Left lung (tissue), 10 donors: ENCODE data around the gene EPHB2. TPM values are rescaled to one million over a fixed set of nuclear protein-coding genes. Genes with fewer than 3 reads are reported as not detected.

Experiments used
- ATAC-seq: fragments of 200-7000 bp; cut with Tn5 transposase; one replicate; pipeline ENCODE4 v1.9.1; 2020; ENCODE audit warnings: moderate library complexity
- DNase-seq, 4 donors: peaks; one replicate each; pipeline ENCODE4 v3.0.0-alpha.2; 2013 to 2020
- H3K27ac ChIP-seq, 2 donors: fragments of 200-600 bp; sonication (generic) in 1 of 2; one replicate each; pipeline versions ENCODE4 v1.5.0 to v1.8.0; 2020 to 2021
- H3K27me3 ChIP-seq, 2 donors: fragments of 200-600 bp; sonication (generic) in 1 of 2; one replicate each; pipeline versions ENCODE4 v1.5.0 to v1.8.0; 2020 to 2021
- H3K36me3 ChIP-seq, 2 donors: fragments of 200-600 bp; sonication (generic) in 1 of 2; one replicate each; pipeline versions ENCODE4 v1.5.0 to v1.8.0; 2020 to 2021
- H3K4me1 ChIP-seq, 2 donors: fragments of 200-600 bp; one replicate each; pipeline ENCODE4 v1.8.0; 2021
- H3K4me3 ChIP-seq, 2 donors: fragments of 200-600 bp; sonication (generic) in 1 of 2; one replicate each; pipeline versions ENCODE4 v1.5.0 to v1.8.0; 2020 to 2021; ENCODE audit warnings: mild to moderate bottlenecking in 1 of 2
- H3K9me3 ChIP-seq, 2 donors: fragments of 200-600 bp; sonication (generic) in 1 of 2; one replicate each; pipeline versions ENCODE4 v1.5.0 to v1.8.0; 2020 to 2021
- intact Hi-C, 2 donors: fragments of 100-400 bp; cut with DNase I; formaldehyde crosslinking; loops; one replicate each; pipeline versions ENCODE4 v1.11.2 to v1.14.2; 2022
- polyA plus RNA-seq, 6 donors: library from polyadenylated mRNA; unstranded; fragments of 120-200 nt; gene quantifications; one replicate each; pipeline ENCODE4 v1.2.1, GENCODE V29; 2013; ENCODE audit not compliant: insufficient read length in 6 of 6
- total RNA-seq, 2 donors: library from RNA; stranded (reverse); fragmentation: NEBNext Ultra II Directional; extraction: Animal tissue kit (Norgen Biotek cat#: 25700); gene quantifications; one replicate each; pipeline ENCODE4 v1.2.1, GENCODE V29; 2021
- TF ChIP-seq, protein P1 (sequence below), 2 donors: fragments of 200-600 bp; sonication (generic) in 1 of 2; IDR thresholded peaks; one replicate each; pipeline versions ENCODE4 v1.5.0 to v1.8.0; 2021; ENCODE audit warnings: antibody characterized with exemption in 2 of 2
- donor health status: DM: no; HTN: yes; CAD: no.
- donor health status: DM: no; HTN: no; CAD: no.

The EPHB2 gene
- total and polyA plus RNA-seq, 8 donors, result 11.3 to 21.0 (median 17.2) TPM

DNA sequence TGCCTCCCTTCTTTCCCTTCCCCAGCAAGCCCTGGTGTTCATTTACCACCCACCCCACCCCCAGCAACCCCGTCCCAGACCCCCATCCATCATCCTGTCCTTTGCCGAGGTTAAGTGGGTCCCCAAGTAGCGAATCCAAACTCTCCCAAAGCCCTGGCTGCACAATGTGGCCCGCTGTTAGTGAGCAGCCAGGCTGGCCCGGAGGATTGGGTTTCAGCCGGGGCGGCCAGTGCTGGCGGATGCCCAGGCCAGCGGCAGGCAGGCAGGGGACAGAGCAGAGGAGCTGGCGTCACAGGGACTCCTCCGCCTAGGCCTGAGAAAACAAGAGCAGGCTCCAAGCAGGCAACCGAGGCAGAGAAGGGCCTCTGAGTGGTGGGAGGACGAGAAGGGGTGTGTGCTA lies 61.4 kb downstream of the EPHB2 start:
- ATAC-seq (no peak), DNase-seq (peak in 2 of 4 donors; percentile 46 to 59)
- Histone ChIP-seq H3K27ac (no peak overlapping the region), H3K9me3 (no peaks in the 10 kb centered on the region), H3K4me1 (peaks cover 0 to 9% of the 10 kb centered on the region in 2 donors), H3K36me3 (no peaks in the 10 kb centered on the region), H3K27me3 (peaks cover 0 to 5% of the 10 kb centered on the region in 2 donors), H3K4me3 (no peak overlapping the region)
- intact Hi-C loops, result no loop called here
- TF ChIP-seq, protein P1, sequence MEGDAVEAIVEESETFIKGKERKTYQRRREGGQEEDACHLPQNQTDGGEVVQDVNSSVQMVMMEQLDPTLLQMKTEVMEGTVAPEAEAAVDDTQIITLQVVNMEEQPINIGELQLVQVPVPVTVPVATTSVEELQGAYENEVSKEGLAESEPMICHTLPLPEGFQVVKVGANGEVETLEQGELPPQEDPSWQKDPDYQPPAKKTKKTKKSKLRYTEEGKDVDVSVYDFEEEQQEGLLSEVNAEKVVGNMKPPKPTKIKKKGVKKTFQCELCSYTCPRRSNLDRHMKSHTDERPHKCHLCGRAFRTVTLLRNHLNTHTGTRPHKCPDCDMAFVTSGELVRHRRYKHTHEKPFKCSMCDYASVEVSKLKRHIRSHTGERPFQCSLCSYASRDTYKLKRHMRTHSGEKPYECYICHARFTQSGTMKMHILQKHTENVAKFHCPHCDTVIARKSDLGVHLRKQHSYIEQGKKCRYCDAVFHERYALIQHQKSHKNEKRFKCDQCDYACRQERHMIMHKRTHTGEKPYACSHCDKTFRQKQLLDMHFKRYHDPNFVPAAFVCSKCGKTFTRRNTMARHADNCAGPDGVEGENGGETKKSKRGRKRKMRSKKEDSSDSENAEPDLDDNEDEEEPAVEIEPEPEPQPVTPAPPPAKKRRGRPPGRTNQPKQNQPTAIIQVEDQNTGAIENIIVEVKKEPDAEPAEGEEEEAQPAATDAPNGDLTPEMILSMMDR (IDR thresholded peaks at IDR 0.05), result no peak

DNA sequence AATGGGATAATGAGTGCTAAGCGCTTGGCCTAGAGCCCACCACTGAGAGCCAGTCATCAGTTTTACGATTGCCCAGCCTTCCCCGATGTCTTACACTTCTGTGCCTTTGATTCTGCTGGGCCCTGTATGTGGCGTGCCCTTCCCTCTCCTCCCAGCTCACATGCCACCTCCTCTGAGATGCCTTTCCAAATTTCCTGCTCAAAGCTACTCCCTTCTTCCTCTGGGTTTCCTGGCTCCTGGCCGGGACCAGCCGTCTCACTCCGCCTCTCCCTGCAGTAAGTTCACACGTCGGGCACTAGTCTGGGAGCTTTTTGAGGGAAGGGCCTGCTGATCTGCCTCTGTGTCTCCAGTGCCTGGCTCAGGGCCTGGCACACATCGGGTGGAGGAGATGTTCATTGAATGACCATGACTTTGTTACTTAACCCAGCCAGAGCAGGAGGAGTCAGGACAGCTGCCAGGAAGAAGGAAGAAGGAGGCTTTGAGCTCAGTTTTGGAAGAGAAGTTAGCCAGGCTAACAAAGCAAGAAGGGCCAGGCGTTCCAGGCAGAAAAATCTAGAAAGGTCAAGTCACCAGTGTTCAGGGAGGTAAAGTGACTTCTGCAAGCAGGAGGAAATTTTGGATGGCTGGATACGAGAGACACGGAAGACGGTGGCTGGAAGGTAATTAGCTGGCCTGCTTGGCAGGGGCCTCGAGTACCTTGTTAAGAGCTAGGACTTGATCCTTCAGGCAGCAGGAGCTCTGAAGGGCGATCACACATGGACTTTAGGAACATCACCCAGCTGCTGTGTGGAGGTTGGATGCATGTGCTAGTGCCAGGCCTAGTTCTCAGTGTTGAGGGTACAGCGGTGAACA lies 63.6 kb downstream of the EPHB2 start:
- H3K4me1 ChIP-seq, result peaks cover 0 to 13% of the 10 kb centered on the region in 2 donors
- intact Hi-C loops, result no loop called here
- H3K36me3 ChIP-seq, result no peaks in the 10 kb centered on the region
- ATAC-seq (peak; percentile 73), DNase-seq (peak; percentile 61 to 87 (median 72))
- no peak overlapping the region for H3K4me3 ChIP-seq
- H3K9me3 ChIP-seq, result no peaks in the 10 kb centered on the region
- H3K27me3 ChIP-seq, result peaks cover 0 to 24% of the 10 kb centered on the region in 2 donors
- TF ChIP-seq, protein P1 (IDR thresholded peaks at IDR 0.05), result no peak
- H3K27ac ChIP-seq, result no peak overlapping the region

DNA sequence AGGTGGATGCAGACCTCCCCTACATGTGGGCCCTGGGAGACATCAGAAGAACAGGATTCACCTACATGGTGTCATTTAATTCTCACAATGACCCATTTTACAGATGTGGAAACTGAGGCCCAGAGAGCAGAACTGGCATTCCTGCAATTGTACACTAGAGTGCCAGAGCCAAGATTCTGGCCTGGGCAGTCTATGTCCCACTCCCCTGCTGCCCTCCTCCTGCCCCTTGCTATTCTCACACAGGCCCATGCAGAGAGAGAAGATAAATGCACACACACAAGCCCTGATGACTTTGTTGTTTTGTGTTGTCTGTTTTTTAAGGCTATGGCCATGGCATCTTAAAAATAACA lies 64.2 kb downstream of the EPHB2 start:
- DNase-seq (no peak), ATAC-seq (no peak)
- Histone ChIP-seq H3K9me3 (no peaks in the 10 kb centered on the region), H3K27ac (no peak overlapping the region), H3K36me3 (no peaks in the 10 kb centered on the region), H3K4me1 (peaks cover 0 to 13% of the 10 kb centered on the region in 2 donors), H3K4me3 (no peak overlapping the region), H3K27me3 (peaks cover 0 to 29% of the 10 kb centered on the region in 2 donors)
- TF ChIP-seq, protein P1 (IDR thresholded peaks at IDR 0.05), result no peak
- intact Hi-C loops, result no loop called here

DNA sequence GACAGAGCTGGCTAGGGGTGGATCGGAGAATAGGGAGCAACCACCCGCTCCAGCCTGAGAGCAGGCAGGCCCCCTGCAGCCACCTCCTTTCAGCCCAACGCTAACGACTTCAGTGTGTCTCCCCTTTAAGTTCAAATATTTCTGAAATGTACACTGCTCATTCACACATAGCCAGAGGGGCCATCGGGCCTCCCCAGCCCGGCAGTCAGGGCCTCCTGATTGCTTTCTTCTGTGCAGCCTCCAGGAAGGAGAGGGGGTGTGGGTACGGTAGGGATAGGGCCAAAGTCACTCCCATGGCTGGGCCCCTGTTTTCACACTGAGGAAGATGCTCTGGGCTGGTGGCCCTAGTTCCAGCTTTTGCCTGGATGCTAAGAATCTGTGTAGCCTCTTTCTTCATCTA lies 64.8 kb downstream of the EPHB2 start:
- no peak overlapping the region for H3K4me3 ChIP-seq
- no peak overlapping the region for H3K27ac ChIP-seq
- DNase-seq (peak in 1 of 4 donors; percentile 37), ATAC-seq (no peak)
- peaks cover 0 to 36% of the 10 kb centered on the region in 2 donors for H3K27me3 ChIP-seq
- TF ChIP-seq, protein P1 (IDR thresholded peaks at IDR 0.05), result no peak
- H3K4me1 ChIP-seq, result peaks cover 0 to 13% of the 10 kb centered on the region in 2 donors
- no peaks in the 10 kb centered on the region for H3K9me3 ChIP-seq
- H3K36me3 ChIP-seq, result no peaks in the 10 kb centered on the region
- intact Hi-C loops, result no loop called here

DNA sequence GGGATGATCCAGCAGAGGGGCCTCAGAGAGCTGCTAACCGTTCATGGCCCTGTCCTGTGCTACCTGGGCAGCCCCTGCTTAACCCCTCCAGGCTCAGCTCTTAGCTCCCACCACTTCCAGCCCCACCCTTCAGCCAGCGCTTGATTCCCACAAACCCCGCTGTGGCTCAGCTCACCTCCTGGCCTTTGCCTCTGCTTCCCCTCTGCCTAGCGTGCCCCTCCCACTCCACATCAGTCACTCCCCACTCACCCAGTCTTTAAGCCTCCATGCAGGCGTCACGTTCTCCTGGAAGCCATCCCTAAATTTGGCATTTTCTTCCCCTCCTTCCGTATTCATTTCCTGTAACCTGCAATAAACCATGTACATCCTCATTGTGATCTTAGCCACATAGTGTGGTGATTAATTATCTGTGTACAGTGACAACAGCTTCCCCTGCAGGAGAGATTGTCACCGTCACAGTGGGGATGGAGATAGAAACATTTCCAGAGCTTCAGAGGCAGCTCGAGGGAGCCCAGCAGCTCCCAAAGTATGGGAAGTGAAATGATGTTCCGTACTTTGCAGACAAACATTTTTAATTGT lies 65.5 kb downstream of the EPHB2 start:
- Histone ChIP-seq H3K4me3 (no peak overlapping the region), H3K27me3 (peaks cover 0 to 41% of the 10 kb centered on the region in 2 donors), H3K36me3 (no peaks in the 10 kb centered on the region), H3K4me1 (peaks cover 0 to 13% of the 10 kb centered on the region in 2 donors), H3K9me3 (no peaks in the 10 kb centered on the region), H3K27ac (no peak overlapping the region)
- DNase-seq (peak in 1 of 4 donors; percentile 43), ATAC-seq (no peak)
- TF ChIP-seq, protein P1 (IDR thresholded peaks at IDR 0.05), result no peak
- intact Hi-C loops, result no loop called here
